ENCODE data around the gene ITIH3. TPM values are rescaled to one million over a fixed set of nuclear protein-coding genes. Genes with fewer than 3 reads are reported as not detected.

The ITIH3 gene
- total and polyA plus RNA-seq, 2 of the 8 experiments (the other 6 are each of a cell fraction or from before 2014, with no cell fraction given), result not detected

- Histone ChIP-seq H2BK5ac (ENCODE audit: low read depth, low read length) (0 out of 2 replicates have a peak overlapping the region, but pooled peaks have one; percentile 35), H2AFZ (ENCODE audit: low read length) (peak overlapping the region; percentile 9; the same call in 1 of the 2 replicates), H3K4me2 (ENCODE audit: insufficient read depth in 1 of 2, low read depth in 2 of 2, low read length in 2 of 2) (no peak overlapping the region), H2BK120ac (replicated peaks; ENCODE audit: low read depth, low read length) (no peak overlapping the region), H4K8ac (ENCODE audit: extremely low read depth, insufficient read depth, low read length) (no peak overlapping the region), H3K4me3 (ENCODE audit: extremely low read depth in 1 of 4, insufficient read depth in 2 of 4, low read depth in 3 of 4, low read length in 4 of 4) (no peak overlapping the region), H3K9me3 (ENCODE audit: insufficient read depth in 2 of 2, low read depth in 1 of 2, low read length in 1 of 2) (no peaks in the 10 kb centered on the region), H3K27me3 (replicated peaks in 1 of 4; ENCODE audit: control insufficient read depth in 3 of 4, extremely low read depth in 1 of 4, insufficient read depth in 3 of 4, low read length in 3 of 4) (no peaks in the 10 kb centered on the region), H3K4ac (replicated peaks; ENCODE audit: insufficient read length, low read depth, low read length) (no peak overlapping the region), H2BK20ac (ENCODE audit: low read length) (no peak overlapping the region), H3K27ac (ENCODE audit: low read depth, low read length) (no peak overlapping the region), H2AK5ac (ENCODE audit: low read depth, low read length) (no peak overlapping the region), H4K20me1 (replicated peaks in 1 of 2; ENCODE audit: control insufficient read depth in 1 of 2, insufficient read depth in 2 of 2, low read length in 2 of 2) (peaks cover 0 to 2% of the 10 kb centered on the region in 2 experiments), H3K79me1 (ENCODE audit: low read depth, low read length) (no peaks in the 10 kb centered on the region), H2BK12ac (ENCODE audit: low read depth, low read length) (no peak overlapping the region), H3K4me1 (replicated peaks in 1 of 4; ENCODE audit: control insufficient read depth in 3 of 4, insufficient read depth in 4 of 4, low read length in 3 of 4) (no peaks in the 10 kb centered on the region), H3K18ac (ENCODE audit: extremely low read depth, low read length) (no peak overlapping the region), H3K23ac (ENCODE audit: insufficient read length) (no peak overlapping the region), H3K14ac (ENCODE audit: insufficient read length) (no peak overlapping the region), H3K56ac (replicated peaks; ENCODE audit: insufficient read length, low read depth, low read length) (no peak overlapping the region), H2BK15ac (ENCODE audit: low read length) (no peak overlapping the region), H4K91ac (replicated peaks; ENCODE audit: insufficient read length, low read length) (no peak overlapping the region), H3K23me2 (ENCODE audit: low read depth, low read length) (no peaks in the 10 kb centered on the region), H3K9ac (replicated peaks in 1 of 4; ENCODE audit: extremely low read depth in 1 of 4, low read depth in 3 of 4, low read length in 3 of 4) (no peak overlapping the region), H3K79me2 (ENCODE audit: control insufficient read depth in 1 of 2, insufficient read depth in 2 of 2, low read length in 2 of 2) (no peaks in the 10 kb centered on the region), H3K36me3 (ENCODE audit: control insufficient read depth in 2 of 4, insufficient read depth in 4 of 4, low read length in 3 of 4) (no peaks in the 10 kb centered on the region), H4K5ac (ENCODE audit: insufficient read length, low read depth, low read length) (no peak overlapping the region)
- WGBS, 2 experiments (ENCODE audit: extremely low coverage in 1 of 2, insufficient coverage in 1 of 2, insufficient read length in 1 of 2, insufficient replicate concordance in 2 of 2, low coverage in 1 of 2, low lambda C conversion rate in 2 of 2, missing lambda C conversion rate in 1 of 2), result 77% methylated on average over 10 of the region's 10 CpGs; no CpG with 5 or more reads in 1 of the 2 experiments
- DNase-seq (ENCODE audit: low read depth in 1 of 2, low spot score in 2 of 2) (no peak), FAIRE-seq (no peak)
- CTCF ChIA-PET (ENCODE audit: partially characterized antibody), result interaction anchor here (0.5 to 6.9 kb wide), 27 partner anchors 8 to 349 kb away, joined by 3 to 86 read pairs (median 6); partner anchors contain the start of genes ITIH1, MUSTN1 and NEK4
- POLR2A ChIA-PET (ENCODE audit: partially characterized antibody), result interaction anchor here (0.6 to 1.9 kb wide), 2 partner anchors 11 to 28 kb away, joined by 4 to 6 read pairs; partner anchors contain the start of gene NEK4
- TF ChIP-seq EGR1 (IDR thresholded peaks at IDR 0.05; ENCODE audit: borderline replicate concordance, low read depth, low read length) (no peak), KDM1A (IDR thresholded peaks at IDR 0.05; ENCODE audit: borderline replicate concordance, low read length) (no peak), YY1 (IDR thresholded peaks at IDR 0.05; ENCODE audit: low read depth, low read length) (no peak), KDM4A (IDR thresholded peaks at IDR 0.05; ENCODE audit: low read depth, low read length, severe bottlenecking) (no peak), POLR2AphosphoS5 (IDR thresholded peaks at IDR 0.05; ENCODE audit: low read depth, low read length) (no peak), MAFK (IDR thresholded peaks at IDR 0.05; ENCODE audit: low read depth, low read length) (no peak), POLR2A (IDR thresholded peaks at IDR 0.05; ENCODE audit: control extremely low read depth in 1 of 2, low read depth in 2 of 2, low read length in 2 of 2) (no peak), HDAC2 (IDR thresholded peaks at IDR 0.05; ENCODE audit: borderline replicate concordance in 1 of 2, low read depth in 2 of 2, low read length in 2 of 2) (no peak)
Measured at GRCh38 chr3:52798376-52798977, 3.9 kb downstream of the ITIH3 start.
